ENCODE measurements around the gene PHLDA3.

The PHLDA3 gene

DNA sequence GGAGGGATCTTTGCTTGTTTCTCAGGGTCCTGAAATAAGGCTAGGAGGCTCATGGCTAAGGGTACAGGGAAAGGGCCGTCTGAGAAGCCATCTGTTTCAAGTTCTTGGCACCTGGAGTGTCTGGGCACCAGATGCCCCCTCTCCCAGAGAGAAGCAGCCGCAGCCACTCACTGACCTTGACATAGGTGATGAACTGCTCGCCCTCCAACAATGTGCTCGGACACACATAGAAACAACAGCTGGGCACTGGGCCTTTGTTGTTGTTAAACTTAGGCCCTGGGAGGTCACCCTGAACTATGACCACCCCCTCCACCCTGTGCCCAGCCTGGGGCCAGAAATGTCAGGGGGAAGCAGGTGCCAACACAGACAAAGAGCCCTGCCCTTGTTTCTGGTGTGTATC, 38.2 kb downstream of the PHLDA3 start:
- no peak for DNase-seq

DNA sequence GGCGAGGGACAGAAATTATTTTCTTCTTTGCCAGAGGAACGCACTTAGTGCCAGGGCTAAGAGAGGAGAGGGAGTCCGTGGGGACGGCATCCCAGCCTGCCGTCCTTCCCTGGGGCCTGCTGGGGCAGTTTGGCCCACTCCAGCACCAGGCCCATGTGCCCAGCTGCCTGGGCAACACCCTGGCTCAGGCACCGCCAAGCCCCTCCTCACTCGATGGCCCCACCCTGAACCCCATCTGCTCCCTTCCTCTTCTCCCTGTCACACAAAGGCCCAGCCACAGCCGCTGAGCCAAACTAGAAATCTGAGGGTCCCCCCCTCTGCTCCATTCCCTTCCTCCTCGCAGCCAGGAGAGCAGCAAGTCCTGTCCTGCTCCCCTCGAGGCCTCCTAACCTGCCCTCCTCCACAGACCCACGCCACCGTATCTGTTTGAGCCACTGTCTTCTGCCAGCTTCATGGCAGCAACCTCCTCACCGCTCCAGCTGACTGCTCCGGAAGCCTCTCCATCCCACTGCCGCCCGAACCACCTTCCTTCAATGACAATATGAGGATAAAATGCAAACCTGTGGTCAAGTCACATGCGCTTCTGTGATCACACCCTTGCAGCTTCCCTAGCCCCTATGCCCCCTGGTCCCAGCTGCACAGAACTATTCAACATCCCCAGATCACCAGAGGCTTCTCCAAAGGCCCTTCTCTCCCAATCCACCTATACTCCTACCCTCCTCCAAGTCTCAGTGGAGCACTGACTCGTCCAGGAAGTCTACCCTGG, 39.1 kb downstream of the PHLDA3 start:
- no peak for DNase-seq

DNA sequence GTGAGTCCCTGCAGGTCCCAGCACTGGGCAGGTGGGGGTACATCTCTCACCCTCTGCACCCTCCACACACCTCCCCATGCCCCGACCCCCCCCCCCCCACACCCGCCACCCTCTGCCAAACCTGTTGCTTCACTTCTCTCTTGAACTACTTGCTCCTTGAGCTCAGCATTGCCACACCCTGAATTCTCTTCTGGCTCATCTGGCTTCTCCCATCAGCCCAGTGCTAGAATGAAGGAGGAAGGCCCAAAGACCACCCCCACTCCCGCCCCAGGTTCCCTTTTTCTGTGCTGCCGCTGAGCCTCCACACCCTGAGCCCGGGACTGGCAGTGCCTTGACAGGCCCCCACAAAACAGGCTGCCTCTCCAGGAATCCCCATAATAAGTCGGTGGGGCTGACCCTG, 41.0 kb downstream of the PHLDA3 start:
- no peak for DNase-seq

DNA sequence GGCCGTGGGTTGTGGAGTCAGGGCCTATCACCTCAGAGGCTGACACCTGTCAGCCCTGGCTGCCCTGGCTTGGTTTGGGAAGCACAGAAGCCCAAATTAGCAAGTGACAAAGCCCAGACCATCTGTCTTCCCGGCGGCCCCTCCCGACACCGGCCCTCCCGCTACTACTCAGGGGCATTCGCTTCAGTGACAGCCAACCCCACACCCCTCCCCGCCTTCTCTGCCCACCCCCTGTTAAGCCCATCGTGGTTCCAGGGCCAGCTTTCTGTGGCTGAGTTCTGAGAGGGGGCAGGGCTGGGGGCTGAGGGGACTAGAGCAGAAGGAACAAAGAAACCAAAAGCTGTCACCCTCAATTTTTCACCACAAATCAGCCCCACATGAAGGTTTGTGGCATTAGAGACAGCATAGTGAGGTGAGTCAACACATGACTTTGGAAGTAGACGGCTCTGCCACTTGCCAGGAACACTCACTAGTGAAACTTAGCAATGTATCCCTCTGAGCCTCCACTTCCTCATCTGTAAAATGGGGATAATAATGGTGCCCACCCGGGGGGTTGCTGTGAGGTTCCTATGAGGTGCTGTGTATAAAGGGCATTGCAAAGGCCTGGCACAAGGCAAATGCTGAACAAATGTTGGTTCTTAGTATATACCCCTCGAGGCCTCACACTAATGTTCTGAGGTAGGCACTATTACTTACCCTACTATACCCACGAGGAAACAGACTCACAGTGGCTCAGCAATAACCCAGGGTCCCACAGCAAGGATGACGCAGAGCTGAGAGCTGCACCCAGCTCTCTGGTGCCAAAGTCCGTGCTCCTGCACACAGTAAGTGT, 42.3 kb downstream of the PHLDA3 start:
- no peak for DNase-seq

DNA sequence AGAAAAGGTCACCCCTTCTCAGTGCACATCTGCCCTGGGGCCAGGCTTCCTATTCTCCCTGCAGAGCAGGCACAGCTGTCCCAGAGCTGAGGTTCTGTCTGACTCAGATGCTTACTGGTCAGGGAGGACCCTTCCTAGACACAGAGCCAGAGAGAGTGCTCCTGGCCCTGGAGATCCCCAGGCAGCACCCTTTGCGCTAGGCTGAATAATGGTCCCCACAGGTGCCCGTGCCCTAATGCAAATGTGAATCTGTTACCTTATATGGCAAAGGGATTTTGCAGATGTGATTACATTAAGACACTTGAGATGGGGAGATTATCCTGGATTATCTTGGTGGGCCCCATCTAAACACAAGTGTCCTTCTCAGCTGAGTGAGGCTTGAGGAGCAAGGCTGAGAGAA, 44.8 kb downstream of the PHLDA3 start:
- no peak for DNase-seq

DNA sequence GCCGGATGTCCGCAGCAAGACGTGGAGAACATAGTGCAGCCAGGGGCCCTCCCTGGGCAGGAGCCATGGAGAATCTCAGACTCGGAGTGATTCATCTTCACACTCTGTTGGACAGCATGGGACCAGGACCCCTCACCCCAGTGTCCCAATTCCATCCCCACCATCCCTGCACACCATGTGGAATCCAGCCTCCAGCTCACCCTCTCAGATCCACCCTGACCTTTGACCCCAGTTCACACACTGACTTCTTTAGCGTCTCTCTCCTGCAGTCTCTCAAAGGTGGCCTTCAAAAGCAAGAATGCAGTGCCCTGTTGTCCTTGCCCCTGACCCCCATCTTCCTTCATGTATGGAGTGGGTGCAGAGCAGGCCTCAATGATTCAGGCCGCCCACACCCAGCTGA, 45.3 kb downstream of the PHLDA3 start:
- DNase-seq, result no peak

DNA sequence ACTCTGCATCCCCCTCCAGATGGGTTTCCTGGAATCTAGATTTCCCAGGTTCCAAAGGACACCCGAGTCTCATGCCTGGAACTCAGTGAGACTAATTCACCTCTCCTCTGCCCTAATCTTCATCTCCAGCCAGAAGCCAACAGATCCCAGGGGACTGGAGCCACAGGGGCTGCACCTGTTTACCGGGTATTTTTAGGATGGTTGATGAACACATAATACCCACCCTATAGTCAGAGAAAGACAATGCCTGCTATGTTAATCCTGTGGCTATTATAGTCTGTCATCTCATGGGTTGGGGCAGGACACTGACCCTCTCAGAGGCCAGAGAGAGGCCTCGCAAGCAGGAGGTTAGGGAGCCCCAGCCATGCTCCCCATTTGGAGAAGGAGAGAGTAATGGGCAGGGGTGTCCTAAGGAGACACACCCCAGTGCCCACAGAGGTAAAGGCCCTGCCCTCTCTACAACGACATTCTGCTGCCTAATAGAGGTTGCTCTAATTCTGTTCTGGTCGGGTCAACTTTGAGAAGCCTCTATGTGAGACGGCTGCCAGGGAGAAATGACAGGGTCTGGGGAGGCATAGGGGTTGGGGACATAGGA, 46.5 kb downstream of the PHLDA3 start:
- no peak for DNase-seq

DNA sequence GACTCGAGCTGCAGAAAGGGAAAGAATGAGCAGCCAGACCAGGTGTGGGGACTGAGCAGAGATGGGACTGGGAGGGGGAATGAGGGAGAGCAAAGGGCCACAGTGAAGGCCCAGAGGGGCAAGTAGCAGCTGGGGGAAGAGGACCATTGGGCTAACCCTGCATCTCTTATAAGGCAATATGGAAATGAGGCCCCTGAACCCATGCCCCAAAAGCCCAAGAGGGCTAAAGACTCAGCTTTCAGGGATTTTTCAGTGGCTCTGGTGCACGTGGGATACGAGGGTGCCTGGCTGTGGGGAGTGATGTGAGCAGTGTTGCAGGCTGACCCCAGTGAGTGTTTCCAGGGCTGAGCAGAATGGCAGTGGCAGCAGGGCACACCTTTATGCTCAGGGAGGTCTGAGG, 47.0 kb downstream of the PHLDA3 start:
- DNase-seq, result no peak

DNA sequence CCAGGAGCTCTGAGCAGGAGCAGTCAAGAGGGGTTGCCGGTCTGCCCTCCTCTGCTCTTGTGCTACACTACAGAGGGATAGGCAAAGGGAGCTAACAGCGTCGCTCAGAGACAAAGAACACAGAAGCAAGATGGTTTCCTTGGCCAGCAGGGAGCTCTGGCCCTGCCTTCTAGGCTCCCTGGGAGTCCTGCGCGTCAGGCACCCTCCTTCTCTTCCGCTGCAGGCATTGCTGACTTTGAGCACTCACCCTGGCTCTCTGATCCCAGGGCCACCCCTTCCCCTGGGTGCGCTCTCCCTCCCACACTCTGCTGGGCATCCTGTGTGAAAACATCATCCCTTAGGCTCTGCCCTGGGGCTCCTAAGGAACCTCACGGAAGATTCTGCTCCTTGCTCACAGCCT, 47.9 kb downstream of the PHLDA3 start:
- DNase-seq, result peak; percentile 37

DNA sequence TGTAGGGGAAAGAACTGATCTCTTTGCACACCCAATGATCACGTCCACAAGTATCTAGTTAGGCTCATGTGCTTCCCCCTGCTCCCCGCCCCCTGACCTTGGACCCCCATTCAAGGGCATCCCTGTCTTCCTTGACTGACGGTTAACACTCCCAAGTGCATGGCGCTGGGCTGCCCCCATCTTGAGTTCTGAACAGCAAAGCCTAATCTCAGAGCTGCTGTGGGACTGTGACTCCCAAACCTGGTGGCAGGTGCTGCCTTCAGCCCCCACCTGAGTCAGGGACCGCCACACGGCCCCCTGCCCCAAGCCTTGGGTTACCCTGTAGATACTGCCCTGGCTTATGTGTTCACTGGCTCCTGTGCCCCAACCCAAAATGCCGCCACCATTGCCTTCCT, 48.4 kb downstream of the PHLDA3 start:
- DNase-seq, result no peak

DNA sequence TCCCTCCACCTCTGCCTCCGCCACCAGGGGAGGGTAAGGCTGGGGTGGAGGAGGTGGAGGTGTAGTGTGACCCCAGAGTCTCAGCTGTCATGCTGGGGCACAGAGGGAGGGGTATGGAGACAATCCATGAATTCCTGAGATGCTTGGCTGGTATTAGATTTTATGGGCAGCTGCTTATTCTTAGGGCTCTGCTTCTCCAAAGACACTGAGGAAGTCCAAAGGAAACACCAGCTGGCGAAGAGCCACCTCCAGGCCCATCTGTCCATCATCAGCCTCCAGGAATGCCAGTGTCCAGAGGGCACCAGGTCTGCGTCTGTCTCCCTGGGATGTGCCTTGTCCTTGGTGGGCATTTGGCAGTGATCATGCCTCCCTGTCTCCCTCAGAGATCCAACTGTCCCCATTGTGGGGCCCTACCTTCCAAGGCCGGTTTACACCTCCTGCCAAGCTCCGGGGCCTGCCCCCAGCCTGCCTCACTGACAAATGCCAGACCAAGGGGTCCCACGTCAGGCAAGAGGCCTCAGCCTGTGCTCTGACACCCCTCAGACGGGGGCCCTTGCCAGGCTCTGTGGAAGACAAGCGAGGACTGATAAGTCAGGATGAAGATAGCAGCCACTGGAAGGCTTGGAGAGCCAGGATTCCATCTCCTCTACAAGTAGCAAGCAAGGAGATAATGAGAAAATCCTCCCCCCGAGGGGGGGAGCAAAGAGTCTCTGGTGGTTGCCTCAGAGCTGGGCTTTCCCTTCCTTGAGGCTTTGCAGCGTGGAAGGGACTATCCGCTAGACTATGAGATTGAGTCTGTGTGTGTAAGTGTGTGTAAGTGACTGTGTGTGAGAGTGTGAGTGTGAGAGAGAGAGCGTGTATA, 49.0 kb downstream of the PHLDA3 start:
- no peak for DNase-seq

DNA sequence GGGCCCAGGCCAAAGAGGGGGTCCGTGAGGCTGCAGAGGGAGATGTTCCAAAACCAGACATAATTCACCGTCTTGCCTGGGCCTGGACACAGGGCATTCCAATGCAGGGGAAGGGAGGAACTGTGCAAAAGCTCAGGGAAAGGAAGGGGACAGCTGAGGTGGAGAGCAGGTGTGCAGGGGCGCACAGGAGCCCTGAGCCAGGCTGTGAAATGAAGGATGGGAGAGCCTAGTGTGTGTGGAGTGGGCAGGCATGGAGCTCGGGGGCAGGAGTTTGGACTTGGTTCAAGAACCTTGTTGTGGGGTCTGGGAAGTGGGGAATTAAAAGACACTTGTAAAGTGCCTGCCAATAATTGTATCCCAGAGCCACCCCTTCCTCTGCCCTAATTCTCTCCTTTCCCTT, 49.7 kb downstream of the PHLDA3 start:
- no peak for DNase-seq

DNA sequence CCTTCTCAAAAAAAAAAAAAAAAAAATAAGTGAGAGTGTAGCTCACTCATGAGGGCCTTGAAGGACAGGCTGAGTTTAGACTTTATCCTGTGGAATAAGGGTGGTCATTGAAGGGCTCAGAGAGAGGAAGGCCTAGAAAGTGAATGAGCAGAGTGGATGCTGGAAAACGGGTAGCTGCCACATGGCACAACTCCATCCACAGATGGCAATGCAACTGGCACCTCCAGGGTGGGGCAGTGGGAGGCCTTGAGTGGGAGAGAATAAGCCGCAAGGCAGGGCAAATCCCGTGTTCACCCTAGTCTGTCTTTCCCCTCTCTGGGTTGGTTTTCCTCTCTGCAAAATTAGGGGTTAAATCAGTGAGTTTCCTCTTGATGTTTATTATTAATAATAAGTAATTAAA, 50.5 kb downstream of the PHLDA3 start:
- no peak for DNase-seq
